Neuronal stem cell (in vitro differentiated cells): ENCODE measurements around the gene PHYHD1.
A peak's percentile ranks its signal among the peaks of the same experiment; 100 is the strongest.

ENCODE experiments used
- DNase-seq: peaks from one replicate; pipeline ENCODE4 v3.0.0-alpha.2; 2013; ENCODE audit warnings: low spot score
- H2AFZ ChIP-seq: one replicate; pipeline ENCODE4 v1.6.1; 2013; ENCODE audit warnings: mild to moderate bottlenecking, low read length, inconsistent platforms
- H2AK5ac ChIP-seq: 2 replicates; pipeline ENCODE4 v1.6.1; 2013; ENCODE audit warnings: low read depth, mild to moderate bottlenecking, inconsistent platforms, low read length, moderate library complexity, mixed read lengths
- H2BK120ac ChIP-seq: 2 replicates; pipeline ENCODE4 v1.6.1; 2013; ENCODE audit warnings: low read depth, mild to moderate bottlenecking, inconsistent platforms, low read length, moderate library complexity, mixed read lengths
- H2BK12ac ChIP-seq: one replicate; pipeline ENCODE4 v1.6.1; 2013; ENCODE audit warnings: low read length, inconsistent platforms
- H2BK15ac ChIP-seq: 2 replicates; pipeline ENCODE4 v1.6.1; 2013; ENCODE audit warnings: mild to moderate bottlenecking, low read length, inconsistent platforms, mixed read lengths
- H2BK5ac ChIP-seq: one replicate; pipeline ENCODE4 v1.6.1; 2013; ENCODE audit warnings: inconsistent platforms, mild to moderate bottlenecking, low read length, moderate library complexity
- H3K14ac ChIP-seq: one replicate; pipeline ENCODE4 v1.6.1; 2013; ENCODE audit warnings: low read length, inconsistent platforms
- H3K18ac ChIP-seq: 2 replicates; pipeline ENCODE4 v1.6.1; 2013; ENCODE audit warnings: low read length, inconsistent platforms
- H3K23ac ChIP-seq: 2 replicates; pipeline ENCODE4 v1.6.1; 2013; ENCODE audit warnings: low read depth, mild to moderate bottlenecking, mixed read lengths, low read length, inconsistent platforms; ENCODE audit not compliant: poor library complexity
- H3K27ac ChIP-seq: replicated peaks from 3 replicates; pipeline ENCODE4 v1.5.1; 2013; ENCODE audit warnings: low read length, inconsistent platforms
- H3K27me3 ChIP-seq, 3 experiments: 2 replicates each; pipeline ENCODE4 v1.6.1; 2013; ENCODE audit warnings: low read length in 3 of 3, mild to moderate bottlenecking in 2 of 3, inconsistent platforms in 1 of 3, low read depth in 1 of 3, mixed read lengths in 1 of 3, moderate library complexity in 1 of 3; ENCODE audit not compliant: control insufficient read depth in 3 of 3, insufficient read depth in 3 of 3
- H3K36me3 ChIP-seq, 2 donors: replicated peaks in 1 of 2; 2 replicates each; pipeline ENCODE4 v1.6.1; 2013; ENCODE audit warnings: low read length in 2 of 2; ENCODE audit not compliant: control insufficient read depth in 2 of 2, insufficient read depth in 2 of 2
- H3K4ac ChIP-seq: 2 replicates; pipeline ENCODE4 v1.6.1; 2013; ENCODE audit warnings: inconsistent platforms, mild to moderate bottlenecking, low read length, moderate library complexity
- H3K4me1 ChIP-seq, 2 donors: 1 replicate in 1 of 2; 2 replicates in 1 of 2; pipeline ENCODE4 v1.6.1; 2013; ENCODE audit warnings: low read length in 2 of 2, low read depth in 1 of 2; ENCODE audit not compliant: control insufficient read depth in 2 of 2, insufficient read depth in 1 of 2
- H3K4me2 ChIP-seq: one replicate; pipeline ENCODE4 v1.6.1; 2013; ENCODE audit warnings: mild to moderate bottlenecking, low read length, inconsistent platforms; ENCODE audit not compliant: insufficient read depth, poor library complexity, severe bottlenecking
- H3K4me3 ChIP-seq, 2 donors: 2 replicates each; pipeline ENCODE4 v1.5.1; 2013; ENCODE audit warnings: low read length in 2 of 2, mild to moderate bottlenecking in 2 of 2, inconsistent platforms in 1 of 2, moderate library complexity in 1 of 2
- H3K79me1 ChIP-seq: one replicate; pipeline ENCODE4 v1.6.1; 2013; ENCODE audit warnings: low read depth, mild to moderate bottlenecking, inconsistent platforms, low read length, moderate library complexity
- H3K9ac ChIP-seq: one replicate; pipeline ENCODE4 v1.6.1; 2013; ENCODE audit warnings: mild to moderate bottlenecking, low read depth, low read length, inconsistent platforms; ENCODE audit not compliant: poor library complexity
- H3K9me3 ChIP-seq, 2 donors: replicated peaks in 1 of 2; 2 replicates each; pipeline versions ENCODE3 to v1.6.1; 2013; ENCODE audit warnings: low read length in 2 of 2, mild to moderate bottlenecking in 2 of 2, inconsistent platforms in 1 of 2, low read depth in 1 of 2, mixed read lengths in 1 of 2, moderate library complexity in 1 of 2; ENCODE audit not compliant: control insufficient read depth in 2 of 2, insufficient read depth in 1 of 2
- H4K8ac ChIP-seq: one replicate; pipeline ENCODE4 v1.6.1; 2013; ENCODE audit warnings: low read depth, mild to moderate bottlenecking, inconsistent platforms, low read length, moderate library complexity
- H4K91ac ChIP-seq: one replicate; pipeline ENCODE4 v1.6.1; 2013; ENCODE audit warnings: low read length, low read depth, mild to moderate bottlenecking, inconsistent platforms; ENCODE audit not compliant: poor library complexity
- WGBS, 2 donors: extraction: QIAGEN DNeasy Blood & Tissue Kit; methylation state at CpG; one replicate each; pipeline ENCODE4 v1.1.7; 2013; ENCODE audit warnings: missing lambda C conversion rate in 2 of 2, mixed read lengths in 1 of 2; ENCODE audit not compliant: insufficient read length in 2 of 2, insufficient replicate concordance in 1 of 2; ENCODE audit errors: extremely low coverage in 2 of 2; 5-methylcytosine and 5-hydroxymethylcytosine counted together

PHYHD1 gene

GRCh38 chr9:128979111-128979510, 58.3 kb downstream of the PHYHD1 start:
- no CpG with 5 or more reads among the region's 3 CpGs for WGBS, 2 donors
- H3K36me3 ChIP-seq, result peaks cover 40 to 94% of the 10 kb centered on the region in 2 donors

GRCh38 chr9:128983536-128983935, 62.8 kb downstream of the PHYHD1 start:
- peaks cover 47 to 98% of the 10 kb centered on the region in 2 donors for H3K36me3 ChIP-seq
- no peaks in the 10 kb centered on the region for H3K27me3 ChIP-seq

More at GRCh38 chr9:128979111-128979510, 58.3 kb downstream of the PHYHD1 start:
- DNase-seq, result no peak
- H3K9me3 ChIP-seq, result peaks cover 0 to 1% of the 10 kb centered on the region in 2 donors
- no peak overlapping the region for H4K8ac ChIP-seq
- H3K23ac ChIP-seq, result no peak overlapping the region
- H3K27me3 ChIP-seq, result no peaks in the 10 kb centered on the region
- no peak overlapping the region for H3K18ac ChIP-seq
- no peak overlapping the region for H3K9ac ChIP-seq
- no peak overlapping the region for H3K4me2 ChIP-seq
- H2BK120ac ChIP-seq, result no peak overlapping the region
- H3K4me3 ChIP-seq, result no peak overlapping the region
- no peak overlapping the region for H4K91ac ChIP-seq
- no peak overlapping the region for H3K14ac ChIP-seq
- H3K79me1 ChIP-seq, result no peaks in the 10 kb centered on the region
- no peaks in the 10 kb centered on the region for H3K4me1 ChIP-seq
- no peak overlapping the region for H2AFZ ChIP-seq
- H2BK12ac ChIP-seq, result no peak overlapping the region
- H2BK5ac ChIP-seq, result no peak overlapping the region
- no peak overlapping the region for H2AK5ac ChIP-seq
- H3K4ac ChIP-seq, result no peak overlapping the region
- H3K27ac ChIP-seq, result no peak overlapping the region
- no peak overlapping the region for H2BK15ac ChIP-seq

GRCh38 chr9:128986671-128987070, 65.9 kb downstream of the PHYHD1 start:
- Histone ChIP-seq H3K4ac (no peak overlapping the region), H3K14ac (no peak overlapping the region), H3K4me3 (no peak overlapping the region), H3K27me3 (no peaks in the 10 kb centered on the region), H4K8ac (no peak overlapping the region), H4K91ac (no peak overlapping the region), H3K23ac (no peak overlapping the region), H3K4me2 (no peak overlapping the region), H2BK12ac (no peak overlapping the region), H3K36me3 (peaks cover 41 to 99% of the 10 kb centered on the region in 2 donors), H3K18ac (no peak overlapping the region), H2AFZ (no peak overlapping the region), H3K9me3 (peaks cover 0 to 1% of the 10 kb centered on the region in 2 donors), H3K27ac (no peak overlapping the region), H3K9ac (no peak overlapping the region), H2BK120ac (no peak overlapping the region), H3K79me1 (no peaks in the 10 kb centered on the region), H2AK5ac (no peak overlapping the region), H2BK15ac (no peak overlapping the region), H3K4me1 (no peaks in the 10 kb centered on the region), H2BK5ac (no peak overlapping the region)
- WGBS, 2 donors, result no CpG with 5 or more reads among the region's 5 CpGs
- DNase-seq, result no peak

More at GRCh38 chr9:128983536-128983935, 62.8 kb downstream of the PHYHD1 start:
- Histone ChIP-seq H3K4me3 (no peak overlapping the region), H4K91ac (no peak overlapping the region), H3K27ac (no peak overlapping the region), H2AFZ (no peak overlapping the region), H3K9ac (no peak overlapping the region), H2BK5ac (no peak overlapping the region), H3K79me1 (no peaks in the 10 kb centered on the region), H4K8ac (no peak overlapping the region), H2BK15ac (no peak overlapping the region), H2BK120ac (no peak overlapping the region), H3K4me2 (no peak overlapping the region), H3K18ac (no peak overlapping the region), H3K9me3 (peaks cover 0 to 1% of the 10 kb centered on the region in 2 donors), H3K23ac (no peak overlapping the region), H3K4me1 (no peaks in the 10 kb centered on the region), H2AK5ac (no peak overlapping the region), H3K4ac (no peak overlapping the region), H2BK12ac (no peak overlapping the region), H3K14ac (no peak overlapping the region)
- WGBS, 2 donors, result no CpG with 5 or more reads among the region's 8 CpGs
- DNase-seq, result no peak

- H3K9ac ChIP-seq, result no peak overlapping the region
Measured at GRCh38 chr9:128987805-128988204, 67.0 kb downstream of the PHYHD1 start.

More at GRCh38 chr9:128987805-128988204, 67.0 kb downstream of the PHYHD1 start:
- no peak overlapping the region for H2BK120ac ChIP-seq
- H3K9me3 ChIP-seq, result peaks cover 0 to under 1% of the 10 kb centered on the region in 2 donors
- H3K23ac ChIP-seq, result no peak overlapping the region
- no peaks in the 10 kb centered on the region for H3K4me1 ChIP-seq
- H3K4me3 ChIP-seq, result peak overlapping the region in 1 of 2 donors; percentile 60
- no CpG with 5 or more reads among the region's 5 CpGs for WGBS, 2 donors
- H2BK15ac ChIP-seq, result no peak overlapping the region
- no peak overlapping the region for H4K8ac ChIP-seq
- no peak overlapping the region for H2AFZ ChIP-seq
- no peak overlapping the region for H4K91ac ChIP-seq
- H3K18ac ChIP-seq, result no peak overlapping the region
- H3K14ac ChIP-seq, result no peak overlapping the region
- H2BK12ac ChIP-seq, result no peak overlapping the region
- no peaks in the 10 kb centered on the region for H3K79me1 ChIP-seq
- DNase-seq, result no peak
- H2AK5ac ChIP-seq, result no peak overlapping the region
- no peak overlapping the region for H3K27ac ChIP-seq
- H3K36me3 ChIP-seq, result peaks cover 38 to 97% of the 10 kb centered on the region in 2 donors
- H3K27me3 ChIP-seq, result no peaks in the 10 kb centered on the region
- no peak overlapping the region for H2BK5ac ChIP-seq
- H3K4ac ChIP-seq, result no peak overlapping the region
- H3K4me2 ChIP-seq, result no peak overlapping the region
